Femur (tissue), 1 donor: Measurements from ENCODE around the gene PRKAG2.
"Not testable (repeated sequence)": the region's sequence is repeated elsewhere in the genome, so short reads cannot be mapped to it uniquely, and the experiment has no call there.

Experiments used
- DNase-seq: peaks from one replicate; pipeline ENCODE4 v3.0.0-alpha.2; 2017

The PRKAG2 gene

GRCh38 chr7:151797667-151798307, 79.1 kb downstream of the PRKAG2 start:
- DNase-seq, result not testable (repeated sequence)

DNA sequence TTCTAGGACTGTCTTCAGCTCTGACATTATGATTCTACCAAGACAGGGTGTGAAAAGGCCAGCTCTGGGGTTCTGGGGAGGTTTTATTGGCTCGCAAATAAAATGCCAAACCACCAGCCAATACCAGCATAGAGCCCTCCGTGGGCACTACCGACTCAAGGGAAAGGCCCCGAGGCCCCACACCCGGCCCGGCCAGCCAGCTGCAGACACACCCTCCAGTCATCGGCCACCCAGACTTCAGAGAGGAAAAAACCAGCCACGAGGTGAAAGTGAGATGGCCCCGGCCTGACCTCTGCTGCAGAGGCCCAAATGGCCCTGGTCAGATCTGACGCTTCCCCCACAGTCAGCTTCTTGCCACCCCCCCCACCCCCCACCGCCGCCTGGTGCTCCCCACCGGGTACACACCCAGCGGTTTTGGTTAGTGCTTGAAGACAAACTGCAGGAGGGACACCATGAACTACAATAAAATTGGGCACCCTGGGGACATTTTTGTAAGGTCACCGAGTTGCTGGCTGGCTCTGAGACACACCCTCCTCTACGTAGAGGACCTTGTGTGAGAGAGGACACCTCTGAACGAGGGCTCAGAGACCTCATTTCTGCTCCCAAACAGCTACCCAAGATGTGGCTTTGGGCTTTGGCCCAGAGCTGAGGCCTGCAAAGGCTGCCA, 79.9 kb downstream of the PRKAG2 start:
- DNase-seq, result peak; percentile 43

- no peak for DNase-seq
These were observed 80.6 kb downstream of the PRKAG2 start for GRCh38 chr7:151796091-151796870.

GRCh38 chr7:151795168-151795811, 81.6 kb downstream of the PRKAG2 start:
- DNase-seq, result no peak

DNA sequence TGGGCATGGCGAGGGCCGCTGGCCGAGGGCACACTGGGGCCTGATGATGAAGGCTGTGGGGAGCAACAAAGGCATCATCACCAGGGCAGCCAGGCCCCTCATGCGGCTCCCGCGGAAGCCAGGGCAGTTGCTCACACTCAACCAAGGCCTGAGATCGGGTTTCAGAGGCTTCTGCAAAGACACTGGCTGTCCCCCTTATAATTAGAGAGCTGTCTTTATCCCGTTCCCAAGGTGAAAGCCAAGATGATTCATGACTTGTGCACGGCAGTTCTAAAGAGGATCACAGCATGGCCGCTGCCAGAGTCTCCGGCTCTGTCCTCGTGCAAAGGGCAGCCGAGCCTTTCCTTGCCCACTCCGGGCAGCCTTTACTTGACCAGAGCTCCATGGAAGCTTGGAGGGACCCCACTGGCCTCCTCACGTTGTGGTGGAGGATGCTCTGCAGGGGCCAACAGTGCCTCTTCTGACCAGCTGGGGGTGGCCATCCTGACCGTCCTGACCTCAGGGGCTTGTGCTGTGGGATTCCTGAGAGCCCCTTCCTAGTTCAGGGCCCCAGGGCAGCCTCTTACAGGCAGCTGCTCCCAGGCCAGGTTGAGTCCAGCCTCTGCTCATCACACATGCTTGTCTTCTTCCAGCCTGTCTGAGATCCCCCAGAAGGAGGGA, 82.3 kb downstream of the PRKAG2 start:
- DNase-seq, result peak; percentile 48

GRCh38 chr7:151793991-151794507, 82.9 kb downstream of the PRKAG2 start:
- DNase-seq, result no peak

- DNase-seq, result peak; percentile 44
These were observed 83.4 kb downstream of the PRKAG2 start for GRCh38 chr7:151793531-151793951.

DNA sequence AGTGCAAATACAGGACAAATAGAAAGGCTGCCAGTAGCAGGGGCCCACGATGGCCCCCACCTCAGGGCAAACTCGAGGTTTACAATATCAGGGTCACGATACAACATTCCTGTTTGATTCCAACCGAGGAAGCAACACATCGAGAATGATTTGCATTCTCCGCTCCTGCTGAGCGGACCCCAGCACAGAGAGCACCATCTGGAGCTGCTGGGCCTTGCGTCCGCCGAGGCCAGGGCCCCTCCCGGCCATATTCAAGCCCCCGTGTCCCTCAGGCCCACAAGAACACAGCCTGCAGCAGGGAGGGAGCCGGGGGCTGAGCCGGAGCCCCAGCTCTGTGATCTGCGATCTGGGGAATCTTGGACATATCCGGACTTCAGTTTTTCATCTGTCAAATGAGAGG, 84.3 kb downstream of the PRKAG2 start:
- DNase-seq, result no peak

DNA sequence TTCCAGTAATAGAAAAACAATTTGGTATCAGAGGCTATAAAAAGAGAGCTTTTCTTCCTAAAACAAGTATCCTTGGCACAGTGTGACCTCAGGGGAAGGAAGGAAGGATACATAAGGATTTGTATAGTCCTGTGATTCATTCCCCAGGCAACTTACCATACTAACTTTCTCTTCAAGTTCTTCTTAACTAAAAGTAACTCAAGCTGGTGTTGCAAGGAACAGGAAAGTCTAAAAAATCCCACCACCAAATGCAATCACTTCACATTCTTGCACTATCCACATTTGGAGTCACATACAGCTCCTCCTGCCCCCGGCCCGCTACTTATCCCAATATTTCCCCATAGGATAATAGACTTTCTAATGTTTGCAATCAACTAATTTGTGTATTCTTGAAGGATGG, 84.8 kb downstream of the PRKAG2 start:
- no peak for DNase-seq

DNA sequence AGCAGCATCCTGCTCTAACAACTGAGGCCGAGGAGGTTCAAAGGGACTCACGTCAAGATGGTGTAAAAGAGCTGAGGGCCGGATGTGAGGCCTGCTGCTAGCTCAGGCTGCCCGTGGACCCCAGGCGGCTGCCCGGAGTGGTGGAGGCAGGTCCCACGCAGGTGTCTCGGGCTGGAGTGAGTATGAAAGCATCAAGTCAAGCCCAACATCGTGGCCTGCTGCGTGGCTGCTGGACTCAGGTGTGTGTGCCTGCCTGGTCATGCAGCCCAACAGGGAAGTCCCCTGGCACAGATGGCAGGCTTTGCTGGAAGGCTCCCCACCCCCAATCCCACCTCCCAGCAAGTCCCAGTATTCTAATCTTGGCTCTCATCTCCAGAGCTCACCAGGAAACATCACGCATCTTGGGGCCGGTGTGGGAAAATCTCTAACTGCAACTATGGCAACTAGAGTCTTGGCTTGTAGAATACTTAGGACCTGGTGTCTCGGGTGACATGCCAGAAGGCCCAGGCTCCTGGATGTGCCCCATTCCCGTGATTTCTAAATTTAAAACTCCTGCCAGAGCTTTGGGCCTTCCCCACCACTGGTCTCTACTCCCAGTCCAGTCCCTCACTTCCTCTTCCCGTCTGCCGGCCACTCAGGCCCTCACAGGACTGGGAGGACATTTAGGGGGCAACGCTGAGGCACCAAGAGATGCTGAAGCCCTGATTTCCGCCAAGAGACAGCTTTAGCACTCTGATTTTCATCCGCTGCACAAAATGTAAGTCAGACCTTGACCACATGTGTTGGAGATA, 85.9 kb downstream of the PRKAG2 start:
- no peak for DNase-seq

DNA sequence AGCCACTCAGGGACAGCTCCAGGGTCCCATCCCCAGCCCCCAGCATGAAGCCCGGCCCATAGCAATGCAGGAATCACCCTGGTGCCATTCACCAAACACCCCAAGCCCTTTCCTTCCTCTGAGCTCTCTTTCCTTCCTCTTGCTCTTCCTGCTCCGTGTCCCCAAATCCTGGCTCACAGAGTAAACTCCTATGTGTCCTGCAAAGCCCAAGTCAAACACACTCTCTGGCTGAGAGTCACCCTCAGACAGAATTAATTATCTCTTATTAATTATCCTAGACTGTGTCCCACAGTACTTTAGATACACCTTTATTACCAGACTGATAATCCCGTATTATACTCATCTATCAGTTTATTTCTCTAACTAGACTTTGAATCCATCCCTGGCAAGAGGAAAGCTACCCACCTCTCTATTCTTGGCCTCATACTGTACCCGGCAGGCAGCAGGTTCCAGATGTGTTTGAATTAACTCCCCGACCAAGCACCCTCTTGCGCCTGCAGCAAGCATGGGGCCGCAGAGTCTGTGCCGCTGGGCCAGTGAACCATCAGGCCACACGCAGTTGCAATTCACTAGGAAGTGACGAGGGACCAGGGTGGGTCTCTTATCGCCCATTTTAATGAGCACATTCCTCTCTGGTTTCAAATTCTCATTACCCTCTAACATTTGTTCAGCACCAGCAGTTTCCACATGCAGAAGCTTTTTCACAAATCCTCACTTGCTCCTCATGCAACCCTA, 86.7 kb downstream of the PRKAG2 start:
- no peak for DNase-seq

DNA sequence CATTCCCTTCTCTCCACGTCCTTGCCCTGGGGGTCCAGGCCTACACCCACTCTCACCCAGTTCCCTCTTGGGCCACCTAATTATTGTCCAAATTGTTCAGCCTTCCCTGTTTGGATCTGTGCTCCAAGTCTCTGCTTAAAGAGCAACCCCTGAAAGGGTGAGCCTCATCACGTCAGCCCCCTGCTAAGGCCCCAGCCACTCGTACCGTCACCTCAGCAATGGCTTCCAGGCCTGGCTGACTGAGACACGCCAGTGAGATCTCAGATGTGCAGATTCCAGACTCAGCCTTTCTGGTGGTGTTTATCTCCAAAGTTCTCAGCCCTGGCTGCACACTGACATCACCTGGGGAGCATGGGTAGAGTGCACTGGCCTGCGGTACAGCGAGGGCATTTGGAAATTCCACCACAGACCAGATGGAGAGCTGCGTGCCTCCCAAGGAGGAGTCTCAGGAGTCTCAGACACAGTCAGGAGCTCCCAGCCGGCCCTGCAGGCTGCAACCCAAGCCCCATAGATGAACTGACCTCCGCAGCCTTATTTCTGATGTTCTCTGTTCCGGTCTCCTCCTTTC, 87.5 kb downstream of the PRKAG2 start:
- no peak for DNase-seq

- no peak for DNase-seq
These were observed 89.6 kb downstream of the PRKAG2 start for GRCh38 chr7:151787348-151787747.

DNA sequence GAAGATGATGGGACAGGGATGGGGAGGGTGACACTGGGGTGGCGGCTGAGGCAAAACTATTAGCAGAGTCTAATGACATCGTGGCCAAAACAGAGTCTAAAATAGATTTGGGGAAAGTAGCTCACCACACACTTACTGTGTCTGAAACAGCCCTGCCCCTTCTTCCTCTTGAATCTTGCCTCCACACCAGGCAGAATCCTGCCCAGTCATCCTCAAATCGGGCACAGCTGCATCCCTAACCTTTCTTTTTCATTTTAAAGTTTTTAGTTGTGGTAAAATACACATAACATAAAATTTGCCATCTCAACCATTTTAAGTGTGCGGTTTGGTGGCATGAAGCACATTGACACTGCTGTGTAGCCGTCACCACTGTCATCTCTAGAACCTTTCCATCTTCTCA, 90.0 kb downstream of the PRKAG2 start:
- DNase-seq, result no peak

- DNase-seq, result no peak
These were observed 90.7 kb downstream of the PRKAG2 start for GRCh38 chr7:151786241-151786640.

- DNase-seq, result no peak
These were observed 91.3 kb downstream of the PRKAG2 start for GRCh38 chr7:151785681-151785965.

- DNase-seq, result no peak
These were observed 91.8 kb downstream of the PRKAG2 start for GRCh38 chr7:151784853-151785680.

DNA sequence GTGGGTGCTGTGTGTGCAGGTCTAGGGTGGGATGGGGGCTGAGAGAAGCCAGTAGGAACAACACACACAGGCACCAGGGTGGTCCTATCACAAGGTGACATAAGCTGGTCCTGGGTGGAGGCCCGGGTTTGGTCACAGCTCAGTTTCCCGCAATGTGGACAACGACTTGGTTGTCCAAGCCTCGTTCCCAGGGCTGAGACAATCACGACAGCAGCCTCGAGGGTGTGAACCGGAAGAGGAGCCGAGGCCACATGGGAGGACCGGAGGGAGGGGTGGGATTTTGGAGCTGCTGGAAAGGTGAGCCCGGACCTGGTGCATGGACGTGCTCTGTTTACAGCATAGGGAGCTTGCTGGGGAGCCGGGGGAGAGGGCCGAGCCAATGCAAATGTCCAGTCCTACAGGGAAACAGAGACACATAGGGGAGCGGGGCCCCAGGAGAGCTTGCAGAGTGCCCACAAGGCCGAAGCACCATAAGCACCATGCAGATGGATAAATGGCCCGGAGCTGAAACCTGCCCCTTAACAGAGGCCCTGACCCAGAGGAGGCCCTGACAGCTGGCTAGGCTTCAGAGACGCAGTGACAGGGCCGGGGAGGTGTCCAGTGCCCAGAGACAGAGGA, 92.8 kb downstream of the PRKAG2 start:
- DNase-seq, result no peak
